ENCODE results near the gene DPF3. TPM values are rescaled to one million over a fixed set of nuclear protein-coding genes. Genes with fewer than 3 reads are reported as not detected.

DPF3 gene
- total and polyA plus RNA-seq, 7 experiments from 2014 or later, result 0.07 to 5.5 (median 0.57) TPM; not detected in 1

- intact Hi-C loops (cut with micrococcal nuclease), result no loop called here
- no peak overlapping the region for H3K27ac Mint-ChIP-seq
- CTCF ChIA-PET, result no interaction called here
- Histone ChIP-seq H3K27ac (ENCODE audit: low read depth, low read length) (no peak overlapping the region), H3K27me3 (ENCODE audit: control insufficient read depth in 2 of 2, insufficient read depth in 2 of 2, low read length in 2 of 2) (no peaks in the 10 kb centered on the region), H3K36me3 (ENCODE audit: control insufficient read depth in 2 of 3, insufficient read depth in 3 of 3, low read length in 3 of 3) (no peaks in the 10 kb centered on the region), H3K4me3 (ENCODE audit: low read length) (no peak overlapping the region), H3K9me3 (ENCODE audit: control insufficient read depth in 2 of 3, low read length in 3 of 3) (no peaks in the 10 kb centered on the region), H3K4me1 (ENCODE audit: control insufficient read depth in 2 of 2, insufficient read depth in 2 of 2, low read length in 2 of 2) (peaks cover 7 to 8% of the 10 kb centered on the region in 2 donors)
- DNase-seq (no peak), ATAC-seq (no peak)
- H3K27me3 Mint-ChIP-seq, result no peaks in the 10 kb centered on the region
- POLR2A ChIA-PET, result no interaction called here
- peaks cover 0 to 8% (median 0%) of the 10 kb centered on the region in 5 donors for H3K36me3 Mint-ChIP-seq
- H3K4me1 Mint-ChIP-seq, result peaks cover 13 to 23% (median 14%) of the 10 kb centered on the region in 7 donors
- H3K9me3 Mint-ChIP-seq, result peaks cover 0 to 3% (median 0%) of the 10 kb centered on the region in 11 donors
- no peak overlapping the region for H3K4me3 Mint-ChIP-seq
Measured at GRCh38 chr14:72809063-72809462, 84.8 kb downstream of the DPF3 start.

- CTCF ChIA-PET, result no interaction called here
- Mint-ChIP-seq H3K27me3 (no peaks in the 10 kb centered on the region), H3K4me1 (peaks cover 13 to 23% (median 14%) of the 10 kb centered on the region in 7 donors), H3K36me3 (peaks cover 0 to 9% (median 0%) of the 10 kb centered on the region in 5 donors), H3K27ac (no peak overlapping the region), H3K9me3 (peaks cover 0 to 3% (median 0%) of the 10 kb centered on the region in 11 donors), H3K4me3 (no peak overlapping the region)
- no peak for DNase-seq
- intact Hi-C loops (cut with micrococcal nuclease), result no loop called here
- no peak overlapping the region for H3K27ac ChIP-seq (ENCODE audit: low read depth, low read length)
- POLR2A ChIA-PET, result no interaction called here
- no peak overlapping the region for H3K4me3 ChIP-seq (ENCODE audit: low read length)
- H3K4me1 ChIP-seq (ENCODE audit: control insufficient read depth in 2 of 2, insufficient read depth in 2 of 2, low read length in 2 of 2), result peaks cover 7 to 8% of the 10 kb centered on the region in 2 donors
- H3K9me3 ChIP-seq (ENCODE audit: control insufficient read depth in 2 of 3, low read length in 3 of 3), result no peaks in the 10 kb centered on the region
- no peaks in the 10 kb centered on the region for H3K36me3 ChIP-seq (ENCODE audit: control insufficient read depth in 2 of 3, insufficient read depth in 3 of 3, low read length in 3 of 3)
- no peak for ATAC-seq
- H3K27me3 ChIP-seq (ENCODE audit: control insufficient read depth in 2 of 2, insufficient read depth in 2 of 2, low read length in 2 of 2), result no peaks in the 10 kb centered on the region
Measured at GRCh38 chr14:72808564-72808963, 85.3 kb downstream of the DPF3 start.

- Histone ChIP-seq H3K27me3 (ENCODE audit: control insufficient read depth in 2 of 2, insufficient read depth in 2 of 2, low read length in 2 of 2) (no peaks in the 10 kb centered on the region), H3K36me3 (ENCODE audit: control insufficient read depth in 2 of 3, insufficient read depth in 3 of 3, low read length in 3 of 3) (no peaks in the 10 kb centered on the region), H3K4me3 (ENCODE audit: low read length) (no peak overlapping the region), H3K27ac (ENCODE audit: low read depth, low read length) (no peak overlapping the region), H3K4me1 (ENCODE audit: control insufficient read depth in 2 of 2, insufficient read depth in 2 of 2, low read length in 2 of 2) (peaks cover 0 to 4% of the 10 kb centered on the region in 2 donors), H3K9me3 (ENCODE audit: control insufficient read depth in 2 of 3, low read length in 3 of 3) (no peaks in the 10 kb centered on the region)
- Mint-ChIP-seq H3K4me3 (no peak overlapping the region), H3K9me3 (peaks cover 0 to 6% (median 0%) of the 10 kb centered on the region in 11 donors), H3K27me3 (peaks cover 0 to 6% (median 0%) of the 10 kb centered on the region in 5 donors), H3K27ac (no peak overlapping the region), H3K36me3 (peaks cover 0 to 14% (median 0%) of the 10 kb centered on the region in 5 donors), H3K4me1 (peaks cover 0 to 15% (median 0%) of the 10 kb centered on the region in 7 donors)
- DNase-seq, result no peak
- no peak for ATAC-seq
- ChIA-PET POLR2A (no interaction called here), CTCF (no interaction called here)
- intact Hi-C loops (cut with micrococcal nuclease), result no loop called here
Measured at GRCh38 chr14:72802588-72802946, 91.3 kb downstream of the DPF3 start.

GRCh38 chr14:72801836-72802587 lies 91.9 kb downstream of the DPF3 start:
- Histone ChIP-seq H3K4me1 (ENCODE audit: control insufficient read depth in 2 of 2, insufficient read depth in 2 of 2, low read length in 2 of 2) (peaks cover 0 to 4% of the 10 kb centered on the region in 2 donors), H3K27me3 (ENCODE audit: control insufficient read depth in 2 of 2, insufficient read depth in 2 of 2, low read length in 2 of 2) (no peaks in the 10 kb centered on the region), H3K4me3 (ENCODE audit: low read length) (no peak overlapping the region), H3K36me3 (ENCODE audit: control insufficient read depth in 2 of 3, insufficient read depth in 3 of 3, low read length in 3 of 3) (no peaks in the 10 kb centered on the region), H3K27ac (ENCODE audit: low read depth, low read length) (no peak overlapping the region), H3K9me3 (ENCODE audit: control insufficient read depth in 2 of 3, low read length in 3 of 3) (no peaks in the 10 kb centered on the region)
- H3K9me3 Mint-ChIP-seq, result peaks cover 0 to 6% (median 0%) of the 10 kb centered on the region in 11 donors
- H3K4me3 Mint-ChIP-seq, result no peak overlapping the region
- intact Hi-C loops (cut with micrococcal nuclease), result no loop called here
- ChIA-PET CTCF (no interaction called here), POLR2A (no interaction called here)
- H3K36me3 Mint-ChIP-seq, result peaks cover 0 to 14% (median 0%) of the 10 kb centered on the region in 5 donors
- ATAC-seq (no peak), DNase-seq (no peak)
- peak overlapping the region in 1 of 9 donors; percentile 43 for H3K27ac Mint-ChIP-seq
- peaks cover 0 to 6% (median 0%) of the 10 kb centered on the region in 5 donors for H3K27me3 Mint-ChIP-seq
- H3K4me1 Mint-ChIP-seq, result peaks cover 0 to 15% (median 0%) of the 10 kb centered on the region in 7 donors

GRCh38 chr14:72801381-72801812 lies 92.5 kb downstream of the DPF3 start:
- Histone ChIP-seq H3K4me3 (ENCODE audit: low read length) (no peak overlapping the region), H3K27ac (ENCODE audit: low read depth, low read length) (no peak overlapping the region), H3K9me3 (ENCODE audit: control insufficient read depth in 2 of 3, low read length in 3 of 3) (no peaks in the 10 kb centered on the region), H3K4me1 (ENCODE audit: control insufficient read depth in 2 of 2, insufficient read depth in 2 of 2, low read length in 2 of 2) (peaks cover 0 to 4% of the 10 kb centered on the region in 2 donors), H3K36me3 (ENCODE audit: control insufficient read depth in 2 of 3, insufficient read depth in 3 of 3, low read length in 3 of 3) (no peaks in the 10 kb centered on the region), H3K27me3 (ENCODE audit: control insufficient read depth in 2 of 2, insufficient read depth in 2 of 2, low read length in 2 of 2) (no peaks in the 10 kb centered on the region)
- POLR2A ChIA-PET, result no interaction called here
- H3K9me3 Mint-ChIP-seq, result peaks cover 0 to 6% (median 0%) of the 10 kb centered on the region in 11 donors
- CTCF ChIA-PET, result no interaction called here
- ATAC-seq (peak; percentile 52), DNase-seq (no peak)
- H3K27ac Mint-ChIP-seq, result peak overlapping the region in 1 of 9 donors; percentile 43
- peak overlapping the region in 1 of 10 donors; percentile 28 for H3K4me3 Mint-ChIP-seq
- H3K4me1 Mint-ChIP-seq, result peaks cover 0 to 15% (median 0%) of the 10 kb centered on the region in 7 donors
- intact Hi-C loops (cut with micrococcal nuclease), result no loop called here
- peaks cover 0 to 14% (median 0%) of the 10 kb centered on the region in 5 donors for H3K36me3 Mint-ChIP-seq
- peaks cover 0 to 6% (median 0%) of the 10 kb centered on the region in 5 donors for H3K27me3 Mint-ChIP-seq

GRCh38 chr14:72800848-72801370 lies 93.0 kb downstream of the DPF3 start:
- Mint-ChIP-seq H3K27ac (peak overlapping the region in 1 of 9 donors; percentile 30), H3K9me3 (peaks cover 0 to 6% (median 0%) of the 10 kb centered on the region in 11 donors), H3K27me3 (peaks cover 0 to 6% (median 0%) of the 10 kb centered on the region in 5 donors), H3K4me1 (peaks cover 0 to 15% (median 0%) of the 10 kb centered on the region in 7 donors), H3K4me3 (no peak overlapping the region), H3K36me3 (peaks cover 0 to 14% (median 0%) of the 10 kb centered on the region in 5 donors)
- no peak overlapping the region for H3K27ac ChIP-seq (ENCODE audit: low read depth, low read length)
- intact Hi-C loops (cut with micrococcal nuclease), result no loop called here
- POLR2A ChIA-PET, result no interaction called here
- no peak for DNase-seq
- peak; percentile 51 for ATAC-seq
- H3K9me3 ChIP-seq (ENCODE audit: control insufficient read depth in 2 of 3, low read length in 3 of 3), result no peaks in the 10 kb centered on the region
- H3K4me3 ChIP-seq (ENCODE audit: low read length), result no peak overlapping the region
- no peaks in the 10 kb centered on the region for H3K27me3 ChIP-seq (ENCODE audit: control insufficient read depth in 2 of 2, insufficient read depth in 2 of 2, low read length in 2 of 2)
- no peaks in the 10 kb centered on the region for H3K36me3 ChIP-seq (ENCODE audit: control insufficient read depth in 2 of 3, insufficient read depth in 3 of 3, low read length in 3 of 3)
- H3K4me1 ChIP-seq (ENCODE audit: control insufficient read depth in 2 of 2, insufficient read depth in 2 of 2, low read length in 2 of 2), result peaks cover 0 to 4% of the 10 kb centered on the region in 2 donors
- CTCF ChIA-PET, result no interaction called here

Measured in naive thymus-derived CD4-positive, alpha-beta T cell (primary cell).